Left cardiac atrium (tissue), 4 donors: ENCODE measurements around the gene SLC30A10. TPM values are rescaled to one million over a fixed set of nuclear protein-coding genes. Genes with fewer than 3 reads are reported as not detected.
"Not testable (repeated sequence)": the region's sequence is repeated elsewhere in the genome, so short reads cannot be mapped to it uniquely, and the experiment has no call there.

Experiments used
- ATAC-seq, 2 donors: fragments of 200-7000 bp; cut with Tn5 transposase; one replicate each; pipeline ENCODE4 v1.9.1; 2020; ENCODE audit warnings: mild to moderate bottlenecking in 2 of 2, moderate library complexity in 2 of 2
- DNase-seq: peaks from one replicate; pipeline ENCODE4 v3.0.0-alpha.2; 2020
- intact Hi-C, 2 donors: fragments of 100-400 bp; cut with DNase I; formaldehyde crosslinking; loops; one replicate each; pipeline versions ENCODE4 v1.14.1 to v1.15.1; 2022 to 2023
- total RNA-seq, 2 donors: library from RNA; stranded (reverse); fragmentation: NEBNext Ultra II Directional; extraction: Animal tissue kit (Norgen Biotek cat#: 25700); gene quantifications; one replicate each; pipeline ENCODE4 v1.2.1, GENCODE V29; 2021
- donor health status: DM: no; HTN: yes; CAD: no.
- donor health status: DM: no; HTN: yes; CAD: no; lungs with severe emphysema.
- donor health status: DM: yes; HTN: yes; CAD: no.
- donor health status: Dilated cardiomyopathy.

Gene SLC30A10
- total RNA-seq, 2 donors from 2014 or later = not detected

DNA sequence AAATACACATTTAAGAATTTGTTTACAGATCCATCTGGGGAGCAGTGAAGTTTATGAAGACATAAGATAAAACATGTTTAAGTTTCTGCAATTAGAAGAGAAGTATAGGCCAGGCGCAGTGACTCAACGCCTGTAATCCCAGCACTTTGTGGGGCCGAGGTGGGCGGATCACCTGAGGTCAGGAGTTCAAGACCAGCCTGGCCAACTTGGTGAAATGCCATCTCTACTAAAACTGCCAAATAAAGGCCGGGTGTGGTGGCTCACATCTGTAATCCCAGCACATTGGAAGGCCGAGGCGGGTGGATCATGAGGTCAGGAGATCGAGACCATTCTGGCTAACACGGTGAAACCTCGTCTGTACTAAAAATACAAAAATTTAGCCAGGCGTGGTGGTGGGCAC, 5.4 kb upstream of the SLC30A10 start:
- ATAC-seq, DNase-seq, intact Hi-C loops: not testable (repeated sequence)

DNA sequence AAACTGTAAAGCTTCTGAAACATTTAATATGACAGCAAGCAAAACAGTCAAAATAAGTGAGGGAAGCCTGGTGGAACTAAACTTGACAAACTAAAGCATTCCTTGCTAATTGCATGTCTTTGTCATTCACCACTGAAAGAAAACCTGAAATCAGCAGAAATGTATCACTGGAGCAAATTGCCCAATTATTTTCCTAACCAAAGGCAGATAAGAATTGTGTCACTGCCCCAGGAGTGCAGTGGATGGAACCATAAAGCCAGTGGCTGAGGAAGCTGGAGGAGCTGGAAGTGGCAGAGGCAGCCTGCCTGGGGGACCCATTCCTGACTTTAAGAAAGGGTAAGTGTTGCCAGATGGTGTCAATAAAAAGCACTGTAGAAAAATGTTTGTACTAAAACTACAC, 2.7 kb upstream of the SLC30A10 start:
- ATAC-seq = no peak
- no peak for DNase-seq
- intact Hi-C loops = no loop called here

GRCh38 chr1:219928791-219929118, 398 bp upstream of the SLC30A10 start:
- DNase-seq (no peak), ATAC-seq (no peak)
- intact Hi-C loops = no loop called here

GRCh38 chr1:219927298-219927955, 930 bp downstream of the SLC30A10 start:
- ATAC-seq (no peak), DNase-seq (no peak)
- intact Hi-C loops = no loop called here

DNA sequence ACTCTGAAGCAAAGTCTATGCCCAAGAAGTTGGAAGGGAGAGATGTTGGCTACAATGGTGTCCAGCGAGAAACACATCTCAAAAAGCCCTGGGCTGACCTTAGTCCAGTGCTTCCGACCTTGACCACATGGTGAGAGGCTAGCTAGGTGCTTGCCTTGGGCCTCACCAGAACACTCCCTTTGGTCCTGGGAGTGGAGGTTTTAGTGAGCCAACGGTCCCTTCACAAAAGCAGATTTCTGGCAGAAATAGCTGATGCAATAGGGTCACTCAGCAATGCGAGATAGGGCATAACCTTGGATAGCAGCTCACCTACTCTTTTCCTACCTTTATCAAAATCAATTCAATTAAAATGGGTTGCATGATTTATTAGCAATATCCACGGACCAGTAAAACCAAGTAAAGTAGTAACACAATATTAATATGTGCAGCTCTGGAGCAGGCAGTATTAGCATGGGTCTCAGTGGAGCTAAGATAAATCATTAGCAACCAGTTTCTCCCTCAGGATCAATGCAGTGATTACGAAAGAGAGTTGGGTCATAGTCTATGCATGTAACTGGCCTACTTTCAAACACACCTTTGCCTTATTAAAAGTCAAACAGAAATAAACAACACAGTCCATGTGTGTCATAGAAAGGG, 1.9 kb downstream of the SLC30A10 start:
- DNase-seq (no peak), ATAC-seq (no peak)
- intact Hi-C loops = no loop called here

DNA sequence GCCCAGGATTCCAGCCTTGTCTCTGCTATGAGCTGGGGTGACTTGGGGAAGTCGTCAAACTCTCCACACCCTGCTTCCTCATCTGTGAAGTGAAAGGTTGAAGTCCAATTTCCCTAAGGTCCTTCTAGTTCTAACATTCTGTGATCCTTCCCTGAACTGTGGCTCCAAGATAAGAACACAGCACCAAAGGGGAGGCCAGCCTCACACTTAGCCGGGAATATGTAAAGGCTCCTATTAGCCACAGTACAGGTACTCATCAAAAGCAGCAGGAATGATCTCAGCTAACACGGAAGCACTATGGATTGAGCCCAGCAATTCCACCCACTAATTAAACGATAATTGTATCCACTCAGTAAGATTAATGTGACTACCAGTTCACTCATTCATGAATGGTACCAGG, 4.0 kb downstream of the SLC30A10 start:
- intact Hi-C loops = no loop called here
- ATAC-seq = no peak
- no peak for DNase-seq

- intact Hi-C loops = no loop called here
Observed at GRCh38 chr1:219917851-219918466, 10.4 kb downstream of the SLC30A10 start.

DNA sequence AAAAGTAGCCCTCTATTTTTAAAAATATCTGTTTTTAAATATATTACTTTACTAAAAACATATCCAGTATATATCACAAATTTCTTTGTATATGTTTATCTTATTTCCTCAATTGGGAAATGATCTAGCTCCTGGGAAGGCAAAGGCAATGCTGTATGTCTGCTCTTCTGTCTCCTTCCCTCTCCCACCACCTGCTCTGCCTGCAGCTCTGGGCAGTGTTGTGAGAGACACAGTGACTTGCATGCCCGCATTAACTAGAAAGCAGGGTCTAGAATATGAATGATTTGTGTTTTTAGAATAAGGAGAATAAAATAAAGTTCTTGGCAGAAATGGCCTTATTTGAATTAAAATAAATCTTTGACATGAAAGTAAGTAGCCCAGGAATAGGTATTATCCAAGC, 11.1 kb downstream of the SLC30A10 start:
- intact Hi-C loops = no loop called here
- DNase-seq = no peak
- no peak for ATAC-seq

More at GRCh38 chr1:219917851-219918466, 10.4 kb downstream of the SLC30A10 start:
- no peak for DNase-seq
- no peak for ATAC-seq

DNA sequence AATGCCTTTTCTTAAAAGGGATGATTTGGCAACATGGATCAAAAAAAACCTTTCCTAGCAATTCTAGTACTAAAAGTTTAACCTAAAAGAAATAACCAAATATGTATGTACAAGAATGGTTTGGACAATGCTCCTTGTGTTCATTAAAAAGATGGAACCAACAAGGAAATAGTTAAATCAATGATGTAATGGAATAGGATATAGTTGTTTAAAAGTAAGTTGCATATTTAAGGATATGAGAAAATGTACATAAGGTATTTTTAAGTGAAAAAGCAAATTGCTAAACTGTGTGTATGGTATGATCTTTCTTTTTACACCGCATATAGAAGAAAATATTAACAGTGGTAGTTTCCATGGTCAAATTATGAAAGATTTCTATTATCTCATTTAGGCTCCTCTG, 12.1 kb downstream of the SLC30A10 start:
- intact Hi-C loops = no loop called here
- DNase-seq (no peak), ATAC-seq (no peak)

- ATAC-seq (no peak), DNase-seq (no peak)
- intact Hi-C loops = no loop called here
Observed at GRCh38 chr1:219913005-219913770, 15.2 kb downstream of the SLC30A10 start.

GRCh38 chr1:219910716-219911115, 17.6 kb downstream of the SLC30A10 start:
- intact Hi-C loops = no loop called here
- ATAC-seq (no peak), DNase-seq (no peak)

- ATAC-seq = no peak
- intact Hi-C loops = no loop called here
- DNase-seq = no peak
Observed at GRCh38 chr1:219909476-219909875, 18.9 kb downstream of the SLC30A10 start.

DNA sequence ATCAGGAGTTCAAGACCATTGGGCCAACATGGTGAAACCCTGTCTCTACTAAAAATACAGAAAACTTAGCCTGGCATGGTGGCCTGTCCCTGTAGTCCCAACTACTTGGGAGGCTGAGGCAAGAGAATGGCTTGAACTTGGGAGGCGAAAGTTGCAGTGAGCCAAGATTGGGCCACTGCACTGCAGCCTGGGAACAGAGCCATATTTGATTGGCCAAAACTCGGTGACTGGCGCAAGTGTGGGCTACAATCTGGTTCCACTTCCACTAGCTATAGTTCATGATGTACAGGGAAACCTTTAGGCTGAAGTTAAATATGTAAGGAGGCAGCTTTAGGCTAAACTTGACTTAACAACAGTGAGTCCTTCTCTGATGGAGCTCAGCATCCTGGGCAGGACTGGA, 20.2 kb downstream of the SLC30A10 start:
- DNase-seq (no peak), ATAC-seq (no peak)
- intact Hi-C loops = no loop called here

- ATAC-seq = no peak
- intact Hi-C loops = no loop called here
- no peak for DNase-seq
Observed at GRCh38 chr1:219907772-219908070, 20.6 kb downstream of the SLC30A10 start.

GRCh38 chr1:219906924-219907771, 21.2 kb downstream of the SLC30A10 start:
- ATAC-seq = no peak
- no peak for DNase-seq
- intact Hi-C loops = no loop called here

- ATAC-seq, intact Hi-C loops, DNase-seq: not testable (repeated sequence)
Observed at GRCh38 chr1:219906565-219906923, 21.8 kb downstream of the SLC30A10 start.

DNA sequence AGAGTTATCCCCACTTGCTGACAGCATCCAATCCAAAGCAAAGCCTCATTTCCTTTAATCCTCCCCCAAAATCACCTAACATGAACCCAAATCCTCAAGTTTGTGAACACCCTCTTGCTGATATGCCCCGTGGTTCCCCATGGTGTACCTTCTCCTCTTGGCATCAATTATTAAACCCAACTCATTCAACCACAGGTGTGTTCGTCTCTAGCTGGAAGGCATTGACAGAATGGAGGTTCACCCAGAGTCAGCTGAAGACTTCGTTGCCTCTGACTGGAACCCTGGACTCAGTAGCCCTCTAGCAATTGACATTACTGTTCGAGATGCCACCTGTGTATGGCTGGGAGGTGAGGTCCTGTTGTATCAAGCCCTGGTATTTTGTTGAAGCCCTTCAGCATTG, 22.8 kb downstream of the SLC30A10 start:
- no peak for ATAC-seq

DNA sequence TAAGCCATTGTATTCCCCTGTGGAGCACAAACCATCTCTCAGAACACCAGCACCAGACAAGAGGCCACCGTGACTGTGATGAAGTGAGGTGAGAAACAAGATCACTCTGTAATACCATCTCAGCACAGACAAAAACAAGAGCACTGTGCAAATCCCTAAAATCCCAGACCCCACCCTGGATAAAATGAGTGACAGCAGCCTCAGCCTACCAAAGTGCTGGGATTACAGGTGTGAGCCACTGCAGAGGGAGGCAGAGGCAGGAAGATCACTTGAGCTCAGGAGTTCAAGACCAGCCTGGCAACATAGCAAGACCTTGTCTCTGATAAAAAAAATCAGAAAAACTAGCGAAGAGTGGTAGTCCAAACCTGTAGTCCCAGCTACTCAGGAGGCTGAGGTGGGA, 23.4 kb downstream of the SLC30A10 start:
- intact Hi-C loops = no loop called here
- no peak for DNase-seq
- no peak for ATAC-seq

More for the DNA sequence above, 22.8 kb downstream of the SLC30A10 start:
- intact Hi-C loops = no loop called here
- DNase-seq = no peak

DNA sequence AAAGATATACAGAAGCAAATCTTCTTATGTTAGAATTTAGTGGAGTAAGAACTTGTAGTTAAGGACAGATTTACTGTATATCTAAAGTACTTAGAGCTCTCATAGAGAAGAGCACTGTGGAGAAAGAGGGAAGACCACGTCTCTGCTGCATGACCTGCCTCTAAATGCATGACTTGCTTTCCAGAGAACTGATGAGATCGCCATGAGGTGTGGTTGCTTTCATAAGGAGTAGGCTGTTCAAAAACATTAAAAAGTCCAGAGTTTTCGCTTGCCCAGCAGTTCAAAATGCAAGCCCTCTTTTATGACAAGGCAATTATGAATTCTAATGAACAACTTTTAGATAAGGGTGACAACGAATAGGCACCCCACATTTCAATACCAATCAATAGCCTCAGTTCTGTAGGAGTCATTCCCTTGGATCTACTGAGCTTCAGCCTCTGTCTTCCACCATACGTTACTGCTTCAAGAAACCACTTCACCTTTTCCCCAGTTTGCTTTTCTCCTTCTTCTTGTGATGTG, 24.9 kb downstream of the SLC30A10 start:
- no peak for ATAC-seq
- intact Hi-C loops = no loop called here
- DNase-seq = no peak
